Astrocyte (in vitro differentiated cells and primary cell): Measurements from ENCODE around the gene IDH3A. TPM values are rescaled to one million over a fixed set of nuclear protein-coding genes. Genes with fewer than 3 reads are reported as not detected.

Experiments used
- DNase-seq: peaks from one replicate; pipeline ENCODE4 v3.0.0-alpha.2; 2010; ENCODE audit warnings: low read depth
- FAIRE-seq: peaks from 2 replicates; lab custom pipeline; 2011; peaks lifted over from hg19 to GRCh38; lab: Jason Lieb, UNC
- H2AFZ ChIP-seq: 2 replicates; pipeline ENCODE4 v1.6.0; 2012; ENCODE audit warnings: low read depth, low read length, inconsistent platforms
- H3K27ac ChIP-seq: 2 replicates; pipeline ENCODE4 v1.5.1; 2011; ENCODE audit warnings: low read depth, low read length, inconsistent platforms
- H3K27me3 ChIP-seq: 2 replicates; pipeline ENCODE4 v1.6.0; 2011; ENCODE audit warnings: low read length, inconsistent platforms; ENCODE audit not compliant: insufficient read depth
- H3K36me3 ChIP-seq: 2 replicates; pipeline ENCODE4 v1.5.1; 2011; ENCODE audit warnings: low read length, inconsistent platforms; ENCODE audit not compliant: insufficient read depth
- H3K4me1 ChIP-seq: 2 replicates; pipeline ENCODE4 v1.5.1; 2011; ENCODE audit warnings: low read length, inconsistent platforms; ENCODE audit not compliant: insufficient read depth
- H3K4me2 ChIP-seq: 2 replicates; pipeline ENCODE4 v1.6.0; 2012; ENCODE audit warnings: low read length, inconsistent platforms
- H3K4me3 ChIP-seq: 2 replicates; pipeline ENCODE4 v1.5.1; 2011; ENCODE audit warnings: low read depth, mild to moderate bottlenecking, low read length, inconsistent platforms; ENCODE audit not compliant: insufficient read depth
- H3K79me2 ChIP-seq: 2 replicates; pipeline ENCODE4 v1.6.0; 2012; ENCODE audit warnings: mild to moderate bottlenecking, low read length, inconsistent platforms; ENCODE audit not compliant: insufficient read depth
- H3K9ac ChIP-seq: 2 replicates; pipeline ENCODE4 v1.6.0; 2012; ENCODE audit warnings: mild to moderate bottlenecking, low read length, inconsistent platforms
- H3K9me3 ChIP-seq: 2 replicates; pipeline ENCODE4 v1.5.1; 2012; ENCODE audit warnings: low read depth, mild to moderate bottlenecking, low read length, inconsistent platforms; ENCODE audit not compliant: insufficient read depth
- H4K20me1 ChIP-seq: 2 replicates; pipeline ENCODE4 v1.6.0; 2012; ENCODE audit warnings: low read length, inconsistent platforms; ENCODE audit not compliant: insufficient read depth
- H3K27ac Mint-ChIP-seq: one replicate; pipeline ENCODE4 v1.8.0; 2021; ENCODE audit warnings: mild to moderate bottlenecking, mixed read lengths; ENCODE audit not compliant: unreplicated experiment
- H3K27me3 Mint-ChIP-seq: one replicate; pipeline ENCODE4 v1.8.0; 2021; ENCODE audit warnings: low read depth, mixed read lengths; ENCODE audit not compliant: unreplicated experiment
- H3K36me3 Mint-ChIP-seq: one replicate; pipeline ENCODE4 v1.8.0; 2021; ENCODE audit warnings: low read depth, mixed read lengths; ENCODE audit not compliant: unreplicated experiment
- H3K4me1 Mint-ChIP-seq: one replicate; pipeline ENCODE4 v1.8.0; 2021; ENCODE audit warnings: low read depth, mixed read lengths; ENCODE audit not compliant: unreplicated experiment
- H3K4me3 Mint-ChIP-seq: one replicate; pipeline ENCODE4 v1.8.0; 2021; ENCODE audit warnings: mild to moderate bottlenecking, moderate library complexity, mixed read lengths; ENCODE audit not compliant: unreplicated experiment
- H3K9me3 Mint-ChIP-seq: one replicate; pipeline ENCODE4 v1.8.0; 2021; ENCODE audit warnings: mild to moderate bottlenecking, mixed read lengths; ENCODE audit not compliant: unreplicated experiment
- CTCF ChIP-seq: IDR thresholded peaks from 2 replicates; pipeline ENCODE4 v1.5.1; 2011; ENCODE audit warnings: low read depth, mild to moderate bottlenecking, inconsistent platforms, low read length, moderate library complexity; ENCODE audit not compliant: insufficient read depth
- EZH2 ChIP-seq: IDR thresholded peaks from 2 replicates; pipeline ENCODE4 v1.6.1; 2012; ENCODE audit warnings: mild to moderate bottlenecking, low read length, inconsistent platforms; ENCODE audit not compliant: insufficient read depth
- total RNA-seq: library from RNA; stranded (reverse); gene quantifications from 2 replicates; pipeline ENCODE4 v1.2.1, GENCODE V29; 2021

The IDH3A gene
- total RNA-seq, 1 donor from 2014 or later: 36.3 TPM

- Mint-ChIP-seq H3K27ac (no peak overlapping the region), H3K27me3 (peaks cover 19% of the 10 kb centered on the region), H3K4me3 (no peak overlapping the region), H3K36me3 (no peaks in the 10 kb centered on the region), H3K4me1 (peaks cover 10% of the 10 kb centered on the region), H3K9me3 (no peaks in the 10 kb centered on the region)
- Histone ChIP-seq H3K4me2 (peak overlapping the region; percentile 46), H3K36me3 (no peaks in the 10 kb centered on the region), H4K20me1 (no peaks in the 10 kb centered on the region), H3K4me3 (no peak overlapping the region), H2AFZ (peak overlapping the region; percentile 27), H3K27ac (no peak overlapping the region), H3K4me1 (peaks cover 11% of the 10 kb centered on the region), H3K79me2 (no peaks in the 10 kb centered on the region), H3K9me3 (no peaks in the 10 kb centered on the region), H3K27me3 (peaks cover 8% of the 10 kb centered on the region), H3K9ac (no peak overlapping the region)
- TF ChIP-seq EZH2: no peak
- TF ChIP-seq CTCF: no peak
- peak; percentile 26 for DNase-seq
- FAIRE-seq: no peak
Observed at GRCh38 chr15:78206326-78207109, 57.4 kb downstream of the IDH3A start.

GRCh38 chr15:78207110-78207458 lies 57.9 kb downstream of the IDH3A start:
- peaks cover 15% of the 10 kb centered on the region for H3K27me3 Mint-ChIP-seq
- TF ChIP-seq CTCF (no peak), EZH2 (no peak)
- Histone ChIP-seq H3K36me3 (no peaks in the 10 kb centered on the region), H3K4me1 (peaks cover 11% of the 10 kb centered on the region), H3K4me3 (no peak overlapping the region), H4K20me1 (no peaks in the 10 kb centered on the region), H3K27ac (no peak overlapping the region), H3K79me2 (no peaks in the 10 kb centered on the region), H3K9me3 (no peaks in the 10 kb centered on the region), H3K9ac (no peak overlapping the region), H2AFZ (no peak overlapping the region), H3K27me3 (peaks cover 5% of the 10 kb centered on the region), H3K4me2 (peak overlapping the region; percentile 46)
- peak overlapping the region; percentile 62 for H3K27ac Mint-ChIP-seq
- H3K4me3 Mint-ChIP-seq: no peak overlapping the region
- no peak for FAIRE-seq
- H3K4me1 Mint-ChIP-seq: peaks cover 11% of the 10 kb centered on the region
- DNase-seq: no peak
- no peaks in the 10 kb centered on the region for H3K36me3 Mint-ChIP-seq
- H3K9me3 Mint-ChIP-seq: no peaks in the 10 kb centered on the region
